Fibroblast of gingiva (primary cell): ENCODE measurements around the gene SPTBN1.

Source experiments
- DNase-seq: peaks from one replicate; pipeline ENCODE4 v3.0.0-alpha.2; 2011; ENCODE audit warnings: low read depth

The SPTBN1 gene

DNA sequence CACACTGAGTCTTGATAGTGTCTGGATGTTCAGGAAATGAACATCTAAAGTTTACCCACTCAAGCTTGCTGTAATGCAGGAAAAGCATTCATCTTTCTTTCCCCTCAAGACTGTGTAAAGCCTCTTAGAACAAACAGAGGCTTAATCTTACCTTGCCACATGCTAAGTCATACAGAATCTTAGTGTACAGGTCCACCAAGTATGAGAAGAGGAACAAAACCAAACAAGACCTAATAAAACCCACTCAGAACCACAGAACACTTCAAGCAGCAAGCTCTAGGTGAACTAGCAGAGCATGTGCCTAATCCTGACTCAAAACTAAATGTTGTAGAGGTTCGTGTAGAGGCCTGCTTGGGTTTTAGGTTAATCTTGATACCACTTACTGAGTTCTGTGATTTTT is 97.6 kb downstream of the SPTBN1 start:
- no peak for DNase-seq

- DNase-seq = no peak
Observed at GRCh38 chr2:54555318-54555837, 99.3 kb downstream of the SPTBN1 start.

DNA sequence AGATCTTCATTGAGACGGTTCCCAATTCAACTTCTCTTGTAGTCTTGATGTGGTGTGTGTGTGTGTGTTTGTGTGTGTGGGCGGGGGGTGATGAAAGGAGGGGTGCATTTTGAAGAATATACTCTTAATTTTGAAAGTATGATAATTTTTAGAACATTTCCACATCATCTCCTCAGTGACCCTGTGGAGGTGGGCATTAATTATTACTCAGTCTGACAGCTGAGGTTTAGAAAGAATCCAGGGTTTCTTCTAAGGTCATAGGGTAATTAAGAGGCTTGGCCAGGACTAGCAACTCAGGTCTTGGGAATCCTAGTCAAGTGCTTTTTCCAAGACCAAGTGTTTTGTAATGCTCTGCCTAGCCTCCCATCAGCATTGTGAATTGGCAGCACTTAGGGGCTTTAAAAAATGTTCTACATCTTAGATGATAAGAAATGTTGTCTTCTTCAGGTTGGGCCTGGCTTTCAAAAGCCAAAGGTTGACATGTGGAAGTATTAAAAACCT is 100.5 kb downstream of the SPTBN1 start:
- peak; percentile 53 for DNase-seq

- no peak for DNase-seq
Observed at GRCh38 chr2:54557211-54557600, 101.1 kb downstream of the SPTBN1 start.

- DNase-seq = peak; percentile 4
Observed at GRCh38 chr2:54557601-54558187, 101.6 kb downstream of the SPTBN1 start.

GRCh38 chr2:54558188-54559005 is 102.3 kb downstream of the SPTBN1 start:
- DNase-seq = peak; percentile 50

GRCh38 chr2:54559006-54559445 is 102.9 kb downstream of the SPTBN1 start:
- DNase-seq = no peak

- peak; percentile 91 for DNase-seq
Observed at GRCh38 chr2:54559593-54560145, 103.5 kb downstream of the SPTBN1 start.

DNA sequence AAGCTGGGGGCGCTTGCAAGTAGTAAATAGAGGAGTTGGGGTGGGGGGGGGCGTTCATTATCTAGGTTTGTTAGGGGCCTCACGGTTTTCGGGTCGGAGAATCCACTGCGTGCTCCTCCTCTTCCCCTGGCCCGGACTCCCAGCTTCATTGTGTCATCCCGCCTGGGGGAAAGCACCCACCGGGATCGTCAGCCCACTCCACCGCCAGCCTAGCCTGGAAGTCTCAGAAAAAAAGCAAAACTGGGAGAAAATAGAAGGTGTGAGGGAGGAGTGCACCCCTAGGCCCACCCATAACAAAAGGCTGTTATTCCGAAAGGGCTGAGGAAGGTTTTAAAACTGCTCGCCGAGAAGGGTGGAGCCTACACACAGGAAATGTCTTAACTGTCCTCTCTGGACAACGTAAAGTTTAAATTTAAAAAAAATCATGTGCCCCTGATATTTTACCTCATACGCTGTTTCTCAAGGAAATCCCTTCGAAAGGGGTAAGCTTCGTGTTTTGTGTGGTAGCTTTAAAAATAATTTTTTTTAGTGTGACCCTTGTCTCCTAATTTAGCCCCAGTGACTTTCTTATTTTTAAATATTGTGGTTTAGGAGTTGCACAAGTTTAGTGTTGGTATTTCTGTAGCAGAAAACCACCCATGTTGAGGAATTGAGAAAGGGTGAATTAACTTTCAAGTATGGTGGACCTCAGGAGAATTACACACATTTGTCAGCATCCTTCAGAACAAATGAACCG is 104.2 kb downstream of the SPTBN1 start:
- DNase-seq = peak; percentile 81

GRCh38 chr2:54561010-54561409 is 104.9 kb downstream of the SPTBN1 start:
- DNase-seq = no peak

- no peak for DNase-seq
Observed at GRCh38 chr2:54564439-54564838, 108.3 kb downstream of the SPTBN1 start.

DNA sequence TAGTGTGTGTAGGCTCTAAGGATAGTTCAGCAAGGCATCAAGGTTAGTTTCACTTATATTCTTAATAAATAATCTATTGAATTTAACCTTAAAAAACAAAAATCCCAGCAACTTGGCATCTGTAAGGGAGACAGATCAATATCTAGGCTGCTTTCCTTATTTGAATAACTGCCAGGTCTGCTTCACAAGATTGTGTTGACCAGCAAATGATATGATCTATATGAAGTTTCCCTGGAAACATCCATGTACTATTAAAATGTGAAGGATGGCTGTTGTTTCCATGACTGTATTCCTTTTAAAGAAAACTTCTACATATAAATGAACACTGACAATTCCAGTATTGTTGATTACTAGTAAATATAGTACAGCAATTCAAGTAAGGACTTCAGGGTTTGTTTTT is 109.4 kb downstream of the SPTBN1 start:
- DNase-seq = no peak

- DNase-seq = no peak
Observed at GRCh38 chr2:54566896-54567295, 110.8 kb downstream of the SPTBN1 start.

- no peak for DNase-seq
Observed at GRCh38 chr2:54568876-54569321, 112.8 kb downstream of the SPTBN1 start.

DNA sequence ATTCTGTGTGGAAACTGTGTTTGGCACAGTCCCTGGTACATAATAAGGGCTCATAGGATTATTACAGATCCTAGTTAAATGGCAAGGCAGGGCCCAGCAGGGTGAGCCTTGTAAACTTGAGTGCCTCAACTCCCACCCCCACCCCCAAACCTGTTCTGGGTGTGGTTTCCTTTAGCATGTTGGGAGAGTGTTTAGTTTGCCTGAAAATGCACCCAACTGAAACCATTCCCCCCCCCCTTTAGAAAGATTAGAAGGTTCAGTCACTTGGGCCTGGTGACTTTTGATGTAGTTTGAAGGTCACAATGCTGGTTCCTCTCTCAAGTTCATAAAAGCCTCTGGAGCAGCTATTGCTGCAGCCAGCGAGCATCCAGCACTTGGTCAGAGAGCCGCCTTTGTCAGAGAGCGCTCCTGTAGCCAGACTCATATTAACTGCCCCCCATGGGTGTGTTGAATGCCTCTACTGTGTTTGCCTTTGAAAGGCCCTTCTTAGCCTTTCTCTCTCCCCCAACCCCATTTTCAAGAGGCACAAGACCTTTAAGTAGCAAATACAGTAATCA is 113.7 kb downstream of the SPTBN1 start:
- DNase-seq = no peak

DNA sequence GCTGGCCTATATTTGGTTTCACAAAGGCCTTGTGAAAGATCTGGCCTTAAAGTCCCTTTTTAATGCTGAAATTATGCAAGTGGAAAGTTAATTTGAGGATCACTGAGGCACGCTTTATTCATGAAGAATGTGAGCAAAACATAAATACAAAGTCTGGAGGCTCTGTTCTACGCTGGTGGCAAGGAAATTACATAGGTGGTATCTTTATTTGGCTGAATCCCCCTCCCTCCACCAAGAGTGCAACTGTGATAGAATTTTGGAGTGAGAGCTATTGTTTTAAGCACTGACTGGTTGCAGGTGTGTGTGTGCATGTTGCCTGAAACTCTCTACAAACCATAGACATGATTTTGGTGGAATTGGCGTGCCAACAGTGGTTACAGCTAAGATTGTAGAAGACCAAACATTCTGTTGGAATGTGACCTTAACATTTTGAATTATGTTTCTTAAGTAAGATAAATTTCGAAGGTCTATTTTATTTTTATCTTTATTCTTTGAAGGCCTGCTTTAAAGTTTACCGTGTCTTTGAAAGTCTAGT is 114.3 kb downstream of the SPTBN1 start:
- no peak for DNase-seq

- peak; percentile 82 for DNase-seq
Observed at GRCh38 chr2:54570925-54571694, 115.0 kb downstream of the SPTBN1 start.

DNA sequence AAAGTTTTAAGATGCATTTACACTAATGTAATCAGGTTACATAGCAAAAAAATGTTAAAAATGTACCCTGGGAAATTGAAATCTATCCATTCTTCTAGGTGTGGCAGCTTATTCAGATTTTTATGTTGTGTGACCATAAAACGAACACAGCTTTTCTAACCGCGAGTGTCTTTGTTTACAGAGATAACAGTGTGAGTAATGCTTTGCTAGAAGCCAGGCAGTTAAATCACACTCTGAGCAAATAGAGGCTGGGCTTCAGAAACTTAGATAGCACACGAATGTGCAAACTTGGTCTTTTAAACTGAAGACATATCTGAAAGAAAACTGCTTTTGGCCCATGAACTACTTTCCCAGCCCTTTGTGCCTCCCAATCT is 116.1 kb downstream of the SPTBN1 start:
- DNase-seq = peak; percentile 75

- no peak for DNase-seq
Observed at GRCh38 chr2:54572636-54573536, 116.8 kb downstream of the SPTBN1 start.

GRCh38 chr2:54573537-54573919 is 117.4 kb downstream of the SPTBN1 start:
- DNase-seq = no peak
